Measurements from ENCODE around the gene PTPRH.

Gene PTPRH

DNA sequence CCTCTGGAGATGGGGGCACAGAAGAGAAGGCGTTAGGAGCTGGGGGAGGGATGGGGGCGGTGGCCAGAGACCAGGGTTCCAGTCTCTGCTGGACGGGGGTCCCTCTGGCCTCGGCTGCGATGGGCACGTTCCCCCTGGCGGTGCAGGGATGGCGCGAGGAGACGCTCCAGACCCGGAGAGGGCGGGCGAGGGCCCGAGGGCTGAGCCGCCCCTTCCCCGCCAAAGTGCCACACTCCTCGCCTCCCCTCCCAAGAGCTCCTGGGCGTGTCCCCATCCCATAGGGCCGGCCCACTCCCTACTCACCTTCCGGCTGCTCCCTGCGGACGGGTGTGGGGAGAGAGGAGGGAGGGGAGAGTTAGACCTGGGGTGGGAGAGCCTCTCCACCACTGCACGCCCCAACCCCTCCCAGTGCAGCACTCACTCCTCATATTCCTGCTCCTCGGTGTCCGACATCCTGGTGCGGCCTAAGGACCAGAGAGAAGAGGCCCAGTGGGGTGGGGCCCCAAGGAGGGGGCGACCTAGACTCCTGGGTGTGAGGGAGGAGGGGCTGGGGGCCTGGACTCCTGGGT is 62.5 kb downstream of the PTPRH start:
- DNase-seq (ENCODE audit: low read depth): no peak
- H3K4me3 ChIP-seq (ENCODE audit: low read depth, low read length): peak overlapping the region; percentile 40

DNA sequence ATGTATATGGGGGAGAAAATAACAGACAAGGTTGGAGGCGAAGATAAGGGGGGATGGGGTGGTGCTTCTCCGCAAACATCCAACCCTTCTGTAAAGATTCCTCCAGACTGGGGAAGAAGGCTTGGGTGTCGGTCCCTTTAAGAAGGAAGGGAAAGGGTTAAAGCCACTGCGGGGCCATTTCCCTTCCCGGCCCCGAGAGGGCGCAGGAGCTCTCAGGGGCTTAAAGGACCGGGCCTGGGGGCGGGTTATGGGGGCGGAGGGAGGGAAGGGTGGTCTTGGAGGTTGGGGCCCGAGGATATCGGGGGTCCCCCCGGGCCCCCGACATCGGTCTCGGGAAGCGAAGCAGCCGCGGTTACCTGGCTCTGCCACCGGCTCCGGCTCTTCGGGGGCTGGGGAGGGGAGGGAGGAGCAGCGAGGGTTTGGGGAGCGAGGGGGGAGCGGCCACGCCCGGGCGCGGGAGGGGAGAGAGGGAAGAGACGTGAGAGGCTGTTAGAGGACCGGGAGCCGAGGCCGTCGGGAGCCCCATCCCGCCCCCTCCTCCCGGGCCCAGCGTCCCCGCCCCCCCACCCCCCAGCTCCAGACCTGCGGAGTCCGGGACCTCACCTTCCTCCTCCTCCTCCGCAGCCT is 63.1 kb downstream of the PTPRH start:
- DNase-seq (ENCODE audit: low read depth): no peak
- peak overlapping the region; percentile 40 for H3K4me3 ChIP-seq (ENCODE audit: low read depth, low read length)

DNA sequence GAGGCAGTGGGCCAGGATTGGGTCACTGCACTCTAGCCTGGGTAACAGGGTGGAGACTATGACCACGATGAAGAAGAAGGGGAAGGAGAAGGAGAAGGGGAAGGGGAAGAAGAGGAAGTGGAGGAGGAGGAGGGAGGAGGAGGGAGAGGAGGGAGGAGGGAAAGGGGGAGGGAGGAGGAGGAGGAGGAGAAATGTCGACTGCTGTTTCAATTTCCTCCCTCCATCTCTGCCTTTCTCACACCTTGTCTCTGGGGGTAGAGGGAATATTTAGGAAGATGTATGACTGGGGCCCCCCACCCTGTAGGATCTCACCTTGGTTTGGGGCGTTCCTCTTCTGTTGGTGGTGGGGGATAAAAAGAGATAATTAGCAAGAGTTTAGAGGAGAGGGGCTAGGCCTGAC is 64.1 kb downstream of the PTPRH start:
- no peak overlapping the region for H3K4me3 ChIP-seq (ENCODE audit: low read depth, low read length)
- no peak for DNase-seq (ENCODE audit: low read depth)

DNA sequence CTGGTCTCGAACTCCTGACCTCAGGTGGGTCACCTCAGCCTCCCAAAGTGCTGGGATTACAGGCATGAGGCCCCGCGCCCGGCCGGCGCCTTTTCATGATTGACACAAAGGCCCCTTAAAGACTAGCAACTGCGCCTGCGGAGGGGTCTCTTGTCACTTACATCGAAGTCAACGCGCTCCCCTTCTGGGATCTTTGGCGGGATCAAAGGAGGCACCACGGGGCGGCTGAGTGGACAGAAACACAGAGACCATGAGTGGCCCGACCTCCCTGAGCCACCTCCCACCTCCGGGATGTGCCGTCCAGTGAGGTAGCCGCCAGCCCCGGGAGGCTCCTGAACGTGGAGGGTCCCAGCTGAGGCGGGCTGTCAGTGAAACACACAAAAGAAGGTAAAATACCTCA is 67.6 kb downstream of the PTPRH start:
- H3K4me3 ChIP-seq (ENCODE audit: low read depth, low read length): no peak overlapping the region
- no peak for DNase-seq (ENCODE audit: low read depth)

- no peak overlapping the region for H3K4me3 ChIP-seq (ENCODE audit: low read depth, low read length)
- DNase-seq (ENCODE audit: low read depth): no peak
These were observed 71.4 kb downstream of the PTPRH start for GRCh38 chr19:55137915-55138314.

GRCh38 chr19:55136399-55137102 is 72.8 kb downstream of the PTPRH start:
- no peak for DNase-seq (ENCODE audit: low read depth)
- H3K4me3 ChIP-seq (ENCODE audit: low read depth, low read length): no peak overlapping the region

DNA sequence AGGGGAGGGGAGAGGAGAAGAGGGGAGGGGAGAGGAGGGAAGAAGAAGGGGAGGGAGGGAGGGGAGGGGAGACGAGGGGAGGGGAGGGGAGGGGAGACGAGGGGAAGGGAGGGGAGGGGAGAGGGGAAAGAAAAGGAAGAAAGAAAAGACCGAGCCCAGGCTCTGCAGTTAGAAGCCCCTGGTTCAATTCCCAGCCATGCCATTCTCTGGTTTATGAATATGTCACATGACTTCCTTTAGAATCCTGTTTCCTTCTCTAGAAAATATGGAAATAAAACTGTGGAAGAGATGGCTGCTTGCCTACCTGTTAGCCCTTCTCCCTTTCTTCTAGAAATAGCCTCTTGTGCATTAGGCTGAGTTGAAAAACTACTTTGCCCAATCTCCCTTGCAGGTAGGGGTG is 74.6 kb downstream of the PTPRH start:
- DNase-seq (ENCODE audit: low read depth): no peak
- H3K4me3 ChIP-seq (ENCODE audit: low read depth, low read length): no peak overlapping the region

DNA sequence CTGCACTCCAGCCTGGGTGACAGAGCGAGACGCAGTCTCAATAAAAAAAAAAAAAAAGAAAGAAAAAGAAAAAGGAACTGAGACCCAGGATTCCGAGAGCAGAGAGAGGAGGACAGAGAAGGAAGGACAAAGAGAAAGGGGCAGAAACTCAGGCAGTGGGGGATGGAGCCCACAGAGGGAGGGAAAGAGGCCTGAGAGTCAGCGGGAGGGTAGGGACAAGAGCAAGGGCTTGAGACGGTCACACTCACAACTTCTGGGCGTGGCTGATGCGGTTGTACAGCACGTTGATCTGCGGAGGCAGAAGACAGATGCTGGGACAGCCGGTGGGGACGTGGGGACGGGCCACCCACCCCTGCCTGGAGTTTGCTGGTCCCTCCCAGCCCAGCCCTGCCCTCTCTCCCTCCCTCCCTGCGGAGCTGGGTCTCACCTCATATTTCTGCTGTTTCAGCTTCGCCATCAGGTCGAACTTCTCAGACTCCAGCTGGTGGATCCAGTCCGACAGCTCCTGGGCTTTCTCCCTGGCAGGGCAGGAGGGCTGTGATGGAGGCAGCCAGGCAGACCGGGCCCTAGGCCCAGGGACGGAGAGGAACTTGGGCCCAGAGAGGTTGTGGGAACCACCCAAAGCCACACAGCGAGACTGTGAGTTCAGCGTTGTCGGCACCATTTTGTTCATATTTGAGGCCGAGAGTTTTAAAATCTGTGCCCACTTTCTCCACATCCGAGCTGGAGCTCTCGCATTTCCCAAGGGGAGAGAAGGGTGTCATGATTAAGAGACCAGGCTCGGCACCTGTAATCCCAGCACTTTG is 75.5 kb downstream of the PTPRH start:
- DNase-seq (ENCODE audit: low read depth): no peak
- no peak overlapping the region for H3K4me3 ChIP-seq (ENCODE audit: low read depth, low read length)

DNA sequence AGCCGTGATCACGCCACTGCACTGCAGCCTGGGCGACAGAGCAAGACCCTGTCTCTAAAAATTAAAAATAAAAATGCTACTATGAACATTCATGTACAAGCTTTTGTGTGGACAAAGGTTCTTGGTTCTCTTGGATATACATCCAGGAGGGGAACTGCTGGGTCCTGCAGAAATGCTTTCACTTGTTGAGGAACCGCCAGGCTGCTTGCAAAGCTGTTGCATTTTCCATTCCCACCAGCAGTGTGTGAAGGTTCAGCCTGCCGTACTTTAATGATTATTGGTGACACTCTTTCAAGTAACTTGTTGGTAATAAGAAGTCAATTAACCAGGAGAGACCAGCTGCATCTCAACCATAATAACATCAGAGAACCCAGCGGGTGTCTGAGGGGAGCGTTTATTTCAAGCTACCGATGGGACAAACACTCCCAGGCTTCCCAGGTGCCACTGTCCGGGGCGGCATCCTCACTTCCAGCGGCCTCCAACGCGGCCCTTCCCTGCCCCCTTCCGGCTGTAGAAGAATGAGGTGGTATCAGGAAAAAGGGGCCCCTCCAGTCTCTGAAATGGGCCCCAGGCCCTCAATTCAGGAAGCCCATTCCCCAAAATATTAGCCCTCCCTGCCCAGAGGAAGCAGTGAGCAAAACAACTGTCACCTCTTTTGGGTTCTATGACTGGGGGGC is 76.7 kb downstream of the PTPRH start:
- no peak overlapping the region for H3K4me3 ChIP-seq (ENCODE audit: low read depth, low read length)
- DNase-seq (ENCODE audit: low read depth): no peak

GRCh38 chr19:55131421-55131820 is 77.9 kb downstream of the PTPRH start:
- DNase-seq (ENCODE audit: low read depth): no peak
- H3K4me3 ChIP-seq (ENCODE audit: low read depth, low read length): no peak overlapping the region

Measured in skeletal muscle cell (primary cell).